GM18909 (cell line): ENCODE results near the gene CYB561D1.
A peak's percentile ranks its signal among the peaks of the same experiment; 100 is the strongest.

Source experiments
- ATAC-seq: cut with Tn5 transposase; IDR thresholded peaks from one replicate; pipeline ENCODE4 v1.9.1; 2021; ENCODE audit warnings: mild to moderate bottlenecking; ENCODE audit not compliant: unreplicated experiment, poor library complexity

Gene CYB561D1

DNA sequence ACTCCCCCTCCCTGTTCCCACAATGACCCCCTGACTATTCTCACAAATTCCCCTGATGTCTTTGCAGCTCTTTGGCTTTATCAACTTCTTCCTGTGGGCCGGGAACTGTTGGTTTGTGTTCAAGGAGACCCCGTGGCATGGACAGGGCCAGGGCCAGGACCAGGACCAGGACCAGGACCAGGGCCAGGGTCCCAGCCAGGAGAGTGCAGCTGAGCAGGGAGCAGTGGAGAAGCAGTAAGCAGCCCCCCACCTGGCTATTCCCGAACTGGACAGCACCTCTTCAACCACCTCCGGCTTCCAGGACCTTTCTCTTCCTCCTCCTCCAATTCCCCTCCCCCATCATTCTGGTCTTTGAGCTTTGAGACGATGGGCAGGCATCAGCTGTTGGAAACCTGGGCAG is 14.6 kb upstream of the CYB561D1 start:
- ATAC-seq, result no peak

DNA sequence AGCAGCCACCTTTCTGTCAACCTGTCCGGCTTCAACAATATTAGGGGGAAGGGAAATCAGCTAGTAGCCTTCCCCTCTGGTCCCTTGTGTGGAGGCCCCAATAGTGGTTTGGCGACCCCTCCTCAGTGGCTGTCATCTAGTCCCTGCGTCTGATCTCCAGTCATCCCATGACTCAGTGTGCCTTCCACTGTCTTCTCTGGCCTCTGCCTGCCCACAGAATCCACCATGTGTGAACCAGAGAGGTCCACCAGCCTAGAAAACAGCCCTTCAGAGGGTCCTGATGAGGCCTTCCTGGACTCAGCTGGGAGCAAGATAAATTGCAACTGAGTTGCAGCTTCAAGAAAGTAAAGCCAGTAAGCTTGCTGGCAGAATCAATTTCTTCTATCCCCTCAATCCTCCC is 14.0 kb upstream of the CYB561D1 start:
- no peak for ATAC-seq

- ATAC-seq, result no peak
These were observed 12.2 kb upstream of the CYB561D1 start for GRCh38 chr1:109481646-109482045.

DNA sequence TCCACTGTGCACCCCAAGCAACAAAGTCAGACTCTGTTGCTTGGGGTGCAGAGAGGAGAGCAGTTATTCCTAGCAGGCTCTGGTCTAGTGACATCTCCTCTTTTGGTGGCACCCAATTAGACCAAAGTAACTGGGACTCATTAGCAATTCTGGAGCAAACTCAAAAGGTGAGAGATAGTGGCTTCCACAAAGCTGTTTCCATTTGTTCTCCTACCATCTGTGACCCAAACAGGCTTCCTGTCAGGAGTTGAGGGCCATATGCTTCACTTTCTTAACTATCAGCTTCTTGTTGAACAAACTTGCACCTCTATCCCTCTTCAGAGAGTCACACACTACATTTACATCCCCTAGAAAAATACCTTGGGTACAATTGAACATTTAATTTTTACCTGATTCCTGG is 11.7 kb upstream of the CYB561D1 start:
- no peak for ATAC-seq

GRCh38 chr1:109482791-109483671 is 10.9 kb upstream of the CYB561D1 start:
- peak; percentile 23 for ATAC-seq

- ATAC-seq, result peak; percentile 75
These were observed 10.0 kb upstream of the CYB561D1 start, which contains the start of gene ATXN7L2 for GRCh38 chr1:109483672-109484518. Gene ATXN7L2 (plus strand): TSS chr1:109483905. CDS start chr1:109483954, 49 bp downstream.

GRCh38 chr1:109484519-109484975 is 9.3 kb upstream of the CYB561D1 start:
- no peak for ATAC-seq

- ATAC-seq, result no peak
These were observed 8.9 kb upstream of the CYB561D1 start for GRCh38 chr1:109485001-109485400.

- ATAC-seq, result no peak
These were observed 6.6 kb upstream of the CYB561D1 start for GRCh38 chr1:109487261-109487660.

DNA sequence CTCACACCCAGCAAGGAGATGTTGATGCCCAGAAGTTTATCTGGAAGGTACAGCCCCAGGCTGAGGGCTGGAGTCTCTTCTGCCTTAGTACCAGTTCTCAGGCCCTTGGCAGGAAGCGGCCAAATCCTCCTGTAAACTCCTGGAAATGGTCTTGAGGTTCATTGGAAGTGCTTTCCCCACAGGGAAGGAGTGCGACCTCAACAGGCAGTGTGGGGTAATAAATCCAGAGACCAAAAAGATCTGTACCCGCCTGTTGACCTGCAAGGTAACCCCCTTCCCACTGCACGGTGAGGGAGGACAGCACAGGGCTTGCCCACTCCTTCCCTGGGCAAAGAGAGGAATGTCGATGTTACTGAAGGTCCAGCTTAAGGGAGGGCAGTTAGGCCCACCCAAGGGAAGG is 5.7 kb upstream of the CYB561D1 start:
- ATAC-seq, result no peak

- no peak for ATAC-seq
These were observed 5.2 kb upstream of the CYB561D1 start for GRCh38 chr1:109488696-109489095.

DNA sequence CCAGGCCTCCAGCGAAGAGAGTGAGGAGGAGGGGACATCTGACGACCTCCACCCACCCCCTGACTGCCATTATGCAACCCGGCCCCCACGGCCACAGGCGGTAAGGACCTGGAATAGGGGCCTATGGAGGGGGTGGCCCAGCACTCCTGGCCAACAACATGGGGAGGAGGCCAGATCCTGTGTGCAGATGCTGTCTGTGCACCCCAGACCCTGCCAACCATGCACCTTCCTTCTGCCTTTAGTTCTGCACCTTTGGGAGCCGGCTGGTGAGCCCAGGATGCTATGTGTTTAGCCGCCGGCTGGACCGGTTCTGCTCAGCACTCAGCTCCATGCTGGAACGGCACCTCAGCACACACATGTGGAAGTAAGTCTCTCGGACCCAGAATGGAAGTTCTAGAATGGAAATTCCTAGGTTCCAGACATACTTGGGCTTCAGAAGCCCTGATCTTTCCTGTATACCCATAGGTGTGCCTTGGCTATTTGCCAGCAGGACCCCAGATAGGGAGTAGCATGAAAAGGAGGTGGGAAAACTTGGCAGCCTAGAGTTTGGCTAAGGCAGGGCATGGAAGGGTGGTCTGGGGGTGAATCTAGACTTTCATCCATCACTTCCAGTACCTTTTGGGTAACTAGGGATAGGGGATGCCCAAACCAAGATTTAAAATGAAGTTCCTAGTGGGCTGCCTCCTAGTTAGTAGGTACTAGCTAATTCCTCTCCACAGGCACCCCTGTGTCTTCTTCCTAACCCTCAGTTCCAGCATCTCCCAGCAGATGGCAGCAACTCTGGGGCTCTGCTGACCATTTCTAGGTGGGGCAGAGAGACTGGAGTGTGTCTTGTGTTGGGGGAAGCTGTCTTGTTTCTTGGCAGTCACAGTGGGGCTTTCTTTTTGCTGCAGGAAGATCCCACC is 3.6 kb upstream of the CYB561D1 start:
- ATAC-seq, result no peak

- no peak for ATAC-seq
These were observed 3.0 kb upstream of the CYB561D1 start for GRCh38 chr1:109490934-109491302.

GRCh38 chr1:109491372-109491771 is 2.5 kb upstream of the CYB561D1 start:
- no peak for ATAC-seq

DNA sequence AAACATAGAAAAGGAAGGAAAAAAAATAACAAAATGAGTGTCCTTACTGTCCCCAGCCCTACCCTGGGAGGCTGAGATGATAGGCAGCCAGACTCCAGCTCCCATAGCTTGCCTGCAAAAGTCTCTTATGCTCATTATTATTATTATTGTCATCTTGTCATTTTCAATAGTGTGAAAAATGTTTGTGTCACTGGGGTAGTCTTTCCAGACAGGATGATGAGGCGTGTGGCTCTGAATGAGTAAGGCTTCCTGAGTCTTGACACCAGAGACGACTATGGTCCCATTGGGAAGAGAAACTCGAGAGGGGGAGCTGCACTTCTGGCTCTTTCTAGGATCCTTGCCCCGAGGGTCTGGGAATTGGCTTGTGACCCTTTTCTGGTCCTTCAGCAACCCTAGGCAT is 1.1 kb upstream of the CYB561D1 start:
- ATAC-seq, result no peak

DNA sequence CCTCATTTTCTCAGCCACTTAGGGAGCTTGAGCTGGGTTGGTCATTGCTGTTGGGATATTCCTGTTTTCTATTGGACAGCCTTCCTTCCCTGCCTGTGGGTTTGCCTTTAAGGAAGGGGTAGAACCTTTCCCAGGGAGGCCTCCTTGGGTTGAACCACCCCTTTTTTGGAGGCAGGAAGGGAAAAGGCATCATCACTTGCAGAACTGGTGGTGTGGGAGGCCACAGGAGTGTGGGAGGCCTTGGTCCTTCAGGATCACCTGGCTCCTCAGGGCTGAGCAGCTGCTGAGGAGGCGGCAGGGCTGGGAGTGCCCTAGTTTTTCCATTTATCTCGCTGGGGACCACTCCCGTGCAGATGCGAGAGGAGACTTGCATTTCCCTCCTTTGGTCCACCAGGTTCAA is 667 bp upstream of the CYB561D1 start:
- no peak for ATAC-seq

- ATAC-seq, result no peak
These were observed 1.8 kb downstream of the CYB561D1 start for GRCh38 chr1:109495738-109496137.

- no peak for ATAC-seq
These were observed 3.7 kb downstream of the CYB561D1 start for GRCh38 chr1:109497449-109498160.

DNA sequence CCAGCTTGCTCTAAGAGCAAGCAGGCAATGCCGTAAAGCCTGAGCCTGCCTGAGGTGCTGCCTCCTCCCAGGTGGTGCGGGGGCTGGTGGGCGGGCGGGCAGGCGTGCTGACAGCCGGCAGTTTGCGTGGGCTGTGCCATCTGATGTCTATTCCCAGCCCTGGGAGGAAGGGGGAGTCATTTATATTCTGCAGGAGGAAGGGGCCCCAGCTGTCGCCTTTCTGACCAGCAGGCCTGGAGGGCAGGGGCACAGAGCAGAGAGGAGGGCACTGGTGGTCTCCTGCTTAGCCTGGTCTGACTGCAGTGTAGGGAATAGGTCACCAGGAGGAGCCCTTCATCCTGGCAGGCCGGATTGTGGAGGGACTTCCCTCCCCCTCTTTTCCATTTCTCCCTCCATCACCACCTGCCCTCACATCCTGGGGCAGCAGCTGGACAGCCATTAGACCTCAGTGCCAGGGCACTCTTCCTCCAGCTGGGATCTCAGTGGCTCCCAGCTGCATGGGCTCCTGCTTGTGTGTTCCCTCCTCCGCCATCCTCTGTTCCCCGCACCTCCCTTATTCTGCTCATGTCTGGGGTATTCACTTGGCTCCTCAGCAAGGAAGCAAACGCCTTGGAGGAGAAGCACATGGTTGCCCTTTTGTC is 4.4 kb downstream of the CYB561D1 start:
- ATAC-seq, result no peak
